Uterus (tissue), 4 donors: ENCODE results near the gene XXYLT1. TPM values are rescaled to one million over a fixed set of nuclear protein-coding genes. Genes with fewer than 3 reads are reported as not detected.

ENCODE experiments used
- DNase-seq, 2 donors: peaks; one replicate each; pipeline ENCODE4 v3.0.0-alpha.2; 2019 to 2020
- H3K27ac ChIP-seq, 2 donors: fragments of 200-600 bp; sonication (generic); 1 replicate in 1 of 2; 2 replicates in 1 of 2; pipeline ENCODE4 v1.5.1; 2016 to 2018
- H3K27me3 ChIP-seq, 2 donors: fragments of 200-600 bp; sonication (generic); one replicate each; pipeline ENCODE4 v1.5.1; 2018 to 2019; ENCODE audit warnings: control low read depth in 1 of 2
- H3K36me3 ChIP-seq, 2 donors: fragments of 200-600 bp; sonication (generic); one replicate each; pipeline ENCODE4 v1.5.1; 2019; ENCODE audit warnings: control low read depth in 1 of 2
- H3K4me1 ChIP-seq, 2 donors: fragments of 200-600 bp; sonication (generic); one replicate each; pipeline ENCODE4 v1.5.1; 2018 to 2019; ENCODE audit warnings: control low read depth in 1 of 2
- H3K4me3 ChIP-seq, 2 donors: fragments of 200-600 bp; sonication (generic); 1 replicate in 1 of 2; 2 replicates in 1 of 2; pipeline ENCODE4 v1.5.1; 2018 to 2019; ENCODE audit warnings: mild to moderate bottlenecking in 1 of 2
- H3K9me3 ChIP-seq, 2 donors: fragments of 200-600 bp; sonication (generic); one replicate each; pipeline ENCODE4 v1.5.1; 2019; ENCODE audit warnings: control low read depth in 1 of 2
- POLR2A ChIP-seq, 2 donors: fragments of 450-650 bp; IDR thresholded peaks; one replicate each; pipeline ENCODE4 v1.6.1; 2016; ENCODE audit warnings: antibody characterized with exemption in 2 of 2, mild to moderate bottlenecking in 1 of 2, moderate library complexity in 1 of 2
- intact Hi-C: fragments of 100-400 bp; cut with DNase I; formaldehyde crosslinking; loops from one replicate; pipeline ENCODE4 v1.15.1; 2023; ENCODE audit warnings: low total_unique reads
- total RNA-seq, 4 donors: library from RNA; depleted of rRNA in 3 of 4; stranded (reverse); fragments of >200 nt in 3 of 4; gene quantifications; one replicate each; pipeline versions ENCODE4 v1.1.0 to v1.2.4, GENCODE V29; 2014 to 2023
- TF ChIP-seq, protein P1 (sequence below), 4 experiments: fragments of 200-600 bp in 2 of 4; fragments of 450-650 bp in 2 of 4; sonication (generic) in 2 of 4; IDR thresholded peaks; one replicate each; pipeline ENCODE4 v1.5.1; 2016 to 2019; ENCODE audit warnings: antibody characterized with exemption in 4 of 4, mild to moderate bottlenecking in 2 of 4, moderate library complexity in 1 of 4
- donor health status: DM: yes; HTN: yes; CAD: no.

XXYLT1 gene
- total RNA-seq, 4 donors from 2014 or later = 10.6 to 52.5 (median 23.8) TPM

DNA sequence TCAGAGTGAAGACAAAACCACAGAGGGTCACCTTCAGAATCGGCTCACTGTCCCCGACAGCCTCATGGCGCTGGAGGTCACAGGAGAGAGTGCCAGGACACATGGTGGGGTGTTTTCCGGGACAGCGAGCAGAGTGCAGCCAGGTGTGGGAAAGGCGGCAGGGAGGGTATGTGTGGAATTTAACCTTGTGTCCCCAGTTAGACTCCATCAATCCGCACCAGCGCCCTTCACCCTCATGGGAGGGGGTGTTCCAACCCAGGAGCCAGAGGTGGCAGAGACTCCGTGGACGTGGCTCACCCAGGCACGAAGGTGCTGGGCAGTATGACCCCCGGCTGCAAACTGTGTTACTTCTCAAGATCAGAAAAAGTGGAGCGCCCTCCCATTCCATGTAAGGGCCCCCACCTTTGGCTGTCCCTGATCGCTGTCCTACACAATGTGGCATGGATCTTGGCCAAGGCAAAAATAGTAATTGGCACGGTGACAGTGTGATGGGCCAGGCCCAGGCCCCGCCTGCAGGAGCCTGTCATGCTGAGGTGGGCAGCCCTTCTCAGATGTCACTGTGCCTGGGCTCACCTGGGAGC lies 190.3 kb downstream of the XXYLT1 start:
- no peaks in the 10 kb centered on the region for H3K27me3 ChIP-seq
- intact Hi-C loops = no loop called here
- no peak for DNase-seq

DNA sequence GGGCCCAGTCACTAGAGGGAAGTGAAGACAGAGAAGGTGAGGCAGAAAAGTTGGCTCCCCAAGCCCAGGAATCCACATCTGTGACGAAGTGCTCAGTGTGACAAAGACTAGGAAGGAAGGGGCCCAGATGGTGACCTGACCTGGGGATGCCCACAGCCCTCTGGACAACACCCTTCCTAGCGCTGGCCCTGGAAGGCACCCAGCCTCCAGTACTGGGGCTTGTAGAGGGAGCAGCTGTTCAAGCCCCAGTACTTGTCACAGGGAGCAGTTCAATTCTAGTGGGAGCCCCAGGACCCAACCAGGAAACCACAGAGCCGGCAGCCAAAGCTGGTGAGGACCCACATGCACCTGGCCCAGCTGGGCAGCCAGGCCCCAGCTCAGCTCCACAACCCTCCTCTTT lies 190.8 kb downstream of the XXYLT1 start:
- H3K27me3 ChIP-seq = no peaks in the 10 kb centered on the region
- intact Hi-C loops = no loop called here
- TF ChIP-seq POLR2A (IDR thresholded peaks at IDR 0.05) = no peak
- TF ChIP-seq, protein P1, sequence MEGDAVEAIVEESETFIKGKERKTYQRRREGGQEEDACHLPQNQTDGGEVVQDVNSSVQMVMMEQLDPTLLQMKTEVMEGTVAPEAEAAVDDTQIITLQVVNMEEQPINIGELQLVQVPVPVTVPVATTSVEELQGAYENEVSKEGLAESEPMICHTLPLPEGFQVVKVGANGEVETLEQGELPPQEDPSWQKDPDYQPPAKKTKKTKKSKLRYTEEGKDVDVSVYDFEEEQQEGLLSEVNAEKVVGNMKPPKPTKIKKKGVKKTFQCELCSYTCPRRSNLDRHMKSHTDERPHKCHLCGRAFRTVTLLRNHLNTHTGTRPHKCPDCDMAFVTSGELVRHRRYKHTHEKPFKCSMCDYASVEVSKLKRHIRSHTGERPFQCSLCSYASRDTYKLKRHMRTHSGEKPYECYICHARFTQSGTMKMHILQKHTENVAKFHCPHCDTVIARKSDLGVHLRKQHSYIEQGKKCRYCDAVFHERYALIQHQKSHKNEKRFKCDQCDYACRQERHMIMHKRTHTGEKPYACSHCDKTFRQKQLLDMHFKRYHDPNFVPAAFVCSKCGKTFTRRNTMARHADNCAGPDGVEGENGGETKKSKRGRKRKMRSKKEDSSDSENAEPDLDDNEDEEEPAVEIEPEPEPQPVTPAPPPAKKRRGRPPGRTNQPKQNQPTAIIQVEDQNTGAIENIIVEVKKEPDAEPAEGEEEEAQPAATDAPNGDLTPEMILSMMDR (IDR thresholded peaks at IDR 0.05) = no peak
- no peak overlapping the region for H3K4me3 ChIP-seq
- no peaks in the 10 kb centered on the region for H3K9me3 ChIP-seq
- H3K4me1 ChIP-seq = no peaks in the 10 kb centered on the region
- H3K36me3 ChIP-seq = no peaks in the 10 kb centered on the region
- DNase-seq = no peak
- no peak overlapping the region for H3K27ac ChIP-seq

More for the DNA sequence above, 190.3 kb downstream of the XXYLT1 start:
- Histone ChIP-seq H3K36me3 (no peaks in the 10 kb centered on the region), H3K4me1 (no peaks in the 10 kb centered on the region), H3K27ac (no peak overlapping the region), H3K9me3 (no peaks in the 10 kb centered on the region), H3K4me3 (no peak overlapping the region)
- TF ChIP-seq, protein P1 (IDR thresholded peaks at IDR 0.05) = no peak
- no peak for TF ChIP-seq POLR2A (IDR thresholded peaks at IDR 0.05)

DNA sequence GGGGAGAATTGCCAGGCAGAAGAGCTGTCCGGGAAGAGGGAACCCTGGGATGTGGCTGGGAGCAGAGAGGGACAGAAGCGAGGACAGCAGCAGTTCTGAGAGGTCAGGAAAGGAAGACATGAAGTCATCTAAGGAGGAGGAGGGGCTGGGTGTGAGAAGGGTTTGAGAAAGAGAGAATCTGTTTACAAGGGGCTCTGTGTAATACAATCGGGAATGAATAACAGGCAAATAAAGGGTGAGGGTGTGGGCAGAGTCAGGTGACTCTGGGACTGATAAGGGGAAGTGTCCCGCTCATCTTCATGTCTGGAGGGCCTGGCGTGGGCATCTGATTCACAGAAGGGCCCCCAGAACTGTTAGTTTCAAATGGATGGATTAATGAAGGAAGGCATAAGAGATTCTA lies 191.3 kb downstream of the XXYLT1 start:
- Histone ChIP-seq H3K9me3 (no peaks in the 10 kb centered on the region), H3K27me3 (no peaks in the 10 kb centered on the region), H3K4me3 (no peak overlapping the region), H3K4me1 (no peaks in the 10 kb centered on the region), H3K27ac (no peak overlapping the region), H3K36me3 (no peaks in the 10 kb centered on the region)
- no peak for DNase-seq
- TF ChIP-seq, protein P1 (IDR thresholded peaks at IDR 0.05) = no peak
- no peak for TF ChIP-seq POLR2A (IDR thresholded peaks at IDR 0.05)
- intact Hi-C loops = no loop called here

DNA sequence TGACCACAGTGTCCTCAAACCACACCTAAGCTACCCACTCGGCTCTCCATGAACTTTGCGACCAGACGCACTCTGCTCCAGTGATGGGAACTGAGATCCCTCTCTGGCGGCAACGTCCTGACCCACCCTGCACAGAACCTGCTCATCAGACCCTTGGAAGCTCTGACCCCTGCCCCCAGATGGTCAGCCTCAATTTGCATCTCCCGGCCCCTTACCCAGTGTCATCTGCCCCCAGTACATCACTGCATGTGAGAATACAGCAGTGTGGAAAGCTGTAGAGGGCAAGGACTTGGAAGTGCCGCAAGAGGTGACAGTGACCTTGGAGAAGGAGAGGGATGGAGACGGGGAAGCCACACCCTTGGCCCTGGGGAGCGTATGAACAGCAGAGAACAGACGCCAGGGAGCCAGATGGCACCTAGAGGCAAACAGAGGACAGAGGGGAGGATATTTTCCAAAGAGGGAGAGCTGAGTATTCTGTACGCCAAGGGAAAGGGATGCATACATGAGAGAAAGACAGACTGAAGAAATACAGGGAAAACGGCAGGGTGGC lies 192.0 kb downstream of the XXYLT1 start:
- TF ChIP-seq, protein P1 (IDR thresholded peaks at IDR 0.05) = no peak
- no peak for TF ChIP-seq POLR2A (IDR thresholded peaks at IDR 0.05)
- Histone ChIP-seq H3K9me3 (no peaks in the 10 kb centered on the region), H3K27ac (no peak overlapping the region), H3K4me1 (no peaks in the 10 kb centered on the region), H3K4me3 (no peak overlapping the region), H3K36me3 (no peaks in the 10 kb centered on the region), H3K27me3 (no peaks in the 10 kb centered on the region)
- no peak for DNase-seq
- intact Hi-C loops = no loop called here

DNA sequence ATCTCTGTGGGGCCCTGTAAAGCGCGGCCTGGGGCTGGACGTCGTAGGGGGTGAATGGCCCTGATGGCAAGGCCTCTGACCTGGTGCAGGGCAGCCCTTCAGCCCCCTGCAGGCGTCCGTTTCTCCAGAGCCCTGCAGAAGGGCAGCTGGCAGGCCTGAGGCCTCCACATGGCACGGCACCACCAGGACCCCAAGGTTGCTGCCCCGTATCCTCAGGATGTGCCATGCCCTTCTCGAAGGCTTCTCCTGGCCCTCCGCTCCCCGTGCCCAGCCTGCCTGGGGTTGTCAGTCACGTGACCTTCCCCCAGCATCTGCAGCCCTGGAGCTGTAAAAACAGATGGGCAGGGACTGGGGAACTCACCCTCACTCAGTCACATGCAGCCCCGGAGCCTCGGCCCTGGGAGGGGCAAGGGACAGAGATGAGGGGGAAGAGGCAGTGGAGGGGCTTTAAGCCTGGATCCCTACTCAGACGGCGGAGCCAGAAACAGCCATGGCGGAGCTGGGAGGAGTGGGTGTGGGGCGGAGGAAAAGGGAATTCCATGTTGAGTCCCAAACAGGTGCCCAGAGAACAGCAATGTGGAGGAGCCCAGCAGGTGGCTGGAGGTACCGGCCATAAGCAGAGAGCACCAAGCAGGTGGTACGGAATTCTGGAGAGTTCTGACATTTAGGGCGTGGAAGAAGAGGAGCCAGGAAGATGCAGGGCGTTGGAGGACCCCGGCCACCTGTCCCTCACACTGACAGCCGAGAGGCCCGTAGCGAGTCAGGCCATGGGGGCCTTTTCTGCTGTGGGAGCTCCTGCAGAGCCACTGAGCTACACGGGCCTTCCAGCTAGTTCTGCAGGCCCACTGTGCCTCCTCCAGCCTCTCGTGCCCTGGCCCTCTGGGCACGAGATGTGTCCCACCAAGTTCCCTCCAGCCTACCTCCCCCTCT lies 193.1 kb downstream of the XXYLT1 start:
- H3K27me3 ChIP-seq = no peaks in the 10 kb centered on the region
- H3K4me1 ChIP-seq = no peaks in the 10 kb centered on the region
- intact Hi-C loops = no loop called here
- H3K27ac ChIP-seq = no peak overlapping the region
- no peaks in the 10 kb centered on the region for H3K9me3 ChIP-seq
- no peak for DNase-seq
- no peak for TF ChIP-seq POLR2A (IDR thresholded peaks at IDR 0.05)
- TF ChIP-seq, protein P1 (IDR thresholded peaks at IDR 0.05) = no peak
- no peak overlapping the region for H3K4me3 ChIP-seq
- H3K36me3 ChIP-seq = no peaks in the 10 kb centered on the region
